Activated T-helper 1 cell treated with anti-CD3 and anti-CD28 coated beads, Interleukin-12 subunit alpha, Interleukin-12 subunit beta, Interleukin-2, Interleukin-4 antibody, amounts not matched to agents 30 ng/mL and 10 ng/mL and 1 ng/mL, durations not matched to agents 14 hours and 24 hours and 36 hours (primary cell): ENCODE data around the gene TRPV5. TPM values are rescaled to one million over a fixed set of nuclear protein-coding genes. Genes with fewer than 3 reads are reported as not detected.

Experiments
- DNase-seq: peaks from one replicate; pipeline ENCODE4 v3.0.0; 2021; ENCODE audit warnings: low spot score
- H3K27ac Mint-ChIP-seq: one replicate; pipeline ENCODE4 v1.8.0; 2021; ENCODE audit warnings: mild to moderate bottlenecking, mixed read lengths
- H3K27me3 Mint-ChIP-seq: one replicate; pipeline ENCODE4 v1.8.0; 2022; ENCODE audit warnings: mild to moderate bottlenecking, moderate library complexity, mixed read lengths; ENCODE audit not compliant: insufficient read depth
- H3K36me3 Mint-ChIP-seq: one replicate; pipeline ENCODE4 v1.8.0; 2021; ENCODE audit warnings: low read depth, mixed read lengths
- H3K4me1 Mint-ChIP-seq: one replicate; pipeline ENCODE4 v1.8.0; 2021; ENCODE audit warnings: low read depth, mixed read lengths
- H3K4me3 Mint-ChIP-seq: one replicate; pipeline ENCODE4 v1.8.0; 2021; ENCODE audit warnings: mild to moderate bottlenecking, moderate library complexity, mixed read lengths
- H3K9me3 Mint-ChIP-seq: one replicate; pipeline ENCODE4 v1.8.0; 2021; ENCODE audit warnings: mixed read lengths
- intact Hi-C: fragments of 100-400 bp; cut with micrococcal nuclease; formaldehyde crosslinking; loops from one replicate; pipeline ENCODE4 v1.15.1; 2024
- total RNA-seq: library from RNA; stranded (reverse); gene quantifications from 2 replicates; pipeline ENCODE4 v1.2.3, GENCODE V29; 2022

Gene TRPV5
- total RNA-seq, 1 donor from 2014 or later = not detected

- Mint-ChIP-seq H3K27ac (no peak overlapping the region), H3K27me3 (peaks cover 19% of the 10 kb centered on the region), H3K4me3 (no peak overlapping the region), H3K9me3 (no peaks in the 10 kb centered on the region), H3K4me1 (no peaks in the 10 kb centered on the region), H3K36me3 (no peaks in the 10 kb centered on the region)
- DNase-seq = no peak
- intact Hi-C loops = no loop called here
Measured at GRCh38 chr7:142876236-142876960, 57.1 kb downstream of the TRPV5 start.

DNA sequence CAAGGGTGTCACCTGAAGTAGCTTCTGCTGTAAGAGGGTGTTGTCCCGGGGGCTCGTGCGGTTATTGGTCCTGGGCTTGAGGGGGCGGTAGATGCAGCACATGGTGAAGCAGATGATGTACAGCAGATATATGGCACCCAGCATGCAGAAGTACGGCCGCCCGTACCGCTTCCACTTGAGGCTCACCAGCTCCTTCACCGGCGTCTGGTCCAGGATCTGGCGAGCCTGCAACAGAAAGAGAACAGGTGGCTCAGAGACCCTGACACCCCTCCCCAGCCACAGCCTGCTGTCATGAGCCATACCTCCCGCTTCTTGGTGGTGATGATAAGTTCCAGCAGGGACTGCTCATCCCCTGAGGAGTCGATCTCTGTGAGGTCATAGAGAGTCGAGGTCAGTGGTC, 58.1 kb downstream of the TRPV5 start:
- Mint-ChIP-seq H3K4me1 (no peaks in the 10 kb centered on the region), H3K9me3 (no peaks in the 10 kb centered on the region)

DNA sequence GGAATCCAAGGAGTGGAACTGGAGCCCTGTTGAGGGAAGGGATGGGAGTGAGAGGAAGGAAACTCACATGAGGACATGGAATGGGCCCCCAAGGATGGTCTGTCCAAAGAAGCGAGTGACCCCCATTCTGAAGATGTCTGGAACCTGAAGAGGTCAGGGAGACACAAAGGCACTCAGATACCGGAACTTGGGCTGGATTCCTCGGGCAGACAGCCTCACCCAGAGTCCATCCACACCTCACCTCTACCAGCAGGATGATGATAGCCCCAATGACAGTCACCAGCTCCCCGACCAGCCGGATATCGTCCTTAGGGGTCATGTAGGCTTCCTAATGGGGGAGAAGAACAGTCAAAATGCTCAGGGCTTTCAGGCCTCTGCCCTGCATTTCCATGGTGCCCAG, 58.7 kb downstream of the TRPV5 start:
- intact Hi-C loops = no loop called here
- no peak overlapping the region for H3K27ac Mint-ChIP-seq
- no peaks in the 10 kb centered on the region for H3K9me3 Mint-ChIP-seq
- DNase-seq = no peak
- H3K4me1 Mint-ChIP-seq = no peaks in the 10 kb centered on the region
- H3K4me3 Mint-ChIP-seq = no peak overlapping the region
- peaks cover 6% of the 10 kb centered on the region for H3K27me3 Mint-ChIP-seq
- H3K36me3 Mint-ChIP-seq = no peaks in the 10 kb centered on the region

More for the DNA sequence above, 58.1 kb downstream of the TRPV5 start:
- Mint-ChIP-seq H3K27me3 (peaks cover 11% of the 10 kb centered on the region), H3K36me3 (no peaks in the 10 kb centered on the region), H3K4me3 (no peak overlapping the region), H3K27ac (no peak overlapping the region)
- intact Hi-C loops = no loop called here
- DNase-seq = no peak

DNA sequence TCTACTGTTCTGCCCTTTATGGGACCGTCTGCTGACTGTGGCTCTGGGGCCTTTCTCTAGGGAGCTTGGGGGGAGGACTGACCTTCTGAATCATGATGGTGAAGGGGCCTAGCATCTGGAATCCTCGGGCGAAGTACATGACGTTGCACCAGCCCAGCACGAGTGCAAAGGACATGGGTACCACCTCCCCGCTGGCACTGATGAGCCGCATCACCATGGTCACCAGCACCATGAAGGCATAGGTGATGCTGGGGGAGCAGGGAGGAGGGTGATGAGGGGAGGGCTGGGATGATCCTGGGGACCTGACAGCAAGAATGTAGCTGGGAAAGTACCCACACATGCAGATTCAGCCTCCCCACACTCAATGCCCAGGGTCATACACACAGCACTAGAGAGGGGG, 59.1 kb downstream of the TRPV5 start:
- Mint-ChIP-seq H3K4me3 (no peak overlapping the region), H3K27me3 (peaks cover 4% of the 10 kb centered on the region), H3K9me3 (no peaks in the 10 kb centered on the region), H3K36me3 (no peaks in the 10 kb centered on the region), H3K27ac (no peak overlapping the region), H3K4me1 (no peaks in the 10 kb centered on the region)
- intact Hi-C loops = no loop called here
- DNase-seq = no peak

DNA sequence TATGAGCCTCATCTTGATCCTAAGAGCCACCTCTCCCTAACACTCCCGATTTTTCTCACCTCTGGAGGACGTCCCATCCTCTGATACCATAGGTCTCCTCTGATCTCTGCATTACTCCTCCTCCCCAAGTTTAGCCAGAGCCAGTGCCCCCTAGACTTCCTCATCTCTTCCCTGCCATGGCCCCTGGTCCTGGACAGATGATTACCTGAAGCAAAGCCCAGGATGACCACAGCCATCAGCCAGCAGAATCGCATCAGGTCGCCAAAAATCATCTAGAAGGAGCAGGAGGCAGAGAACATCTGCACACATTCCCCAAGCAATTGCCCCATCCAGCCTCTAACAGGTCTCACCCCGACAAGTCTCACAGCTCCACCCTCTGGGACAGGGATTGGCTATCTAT, 59.7 kb downstream of the TRPV5 start:
- DNase-seq = no peak
- no peaks in the 10 kb centered on the region for H3K9me3 Mint-ChIP-seq
- H3K36me3 Mint-ChIP-seq = no peaks in the 10 kb centered on the region
- H3K4me3 Mint-ChIP-seq = no peak overlapping the region
- no peaks in the 10 kb centered on the region for H3K4me1 Mint-ChIP-seq
- H3K27me3 Mint-ChIP-seq = peaks cover 4% of the 10 kb centered on the region
- intact Hi-C loops = no loop called here
- H3K27ac Mint-ChIP-seq = no peak overlapping the region

- Mint-ChIP-seq H3K36me3 (no peaks in the 10 kb centered on the region), H3K9me3 (no peaks in the 10 kb centered on the region), H3K4me1 (no peaks in the 10 kb centered on the region), H3K27me3 (peaks cover 2% of the 10 kb centered on the region), H3K4me3 (no peak overlapping the region), H3K27ac (no peak overlapping the region)
- intact Hi-C loops = no loop called here
- DNase-seq = no peak
Measured at GRCh38 chr7:142873281-142873784, 60.2 kb downstream of the TRPV5 start.

GRCh38 chr7:142872106-142872675, 61.4 kb downstream of the TRPV5 start:
- Mint-ChIP-seq H3K4me1 (no peaks in the 10 kb centered on the region), H3K27me3 (no peaks in the 10 kb centered on the region), H3K4me3 (no peak overlapping the region), H3K27ac (no peak overlapping the region), H3K9me3 (no peaks in the 10 kb centered on the region), H3K36me3 (no peaks in the 10 kb centered on the region)
- intact Hi-C loops = no loop called here
- no peak for DNase-seq

DNA sequence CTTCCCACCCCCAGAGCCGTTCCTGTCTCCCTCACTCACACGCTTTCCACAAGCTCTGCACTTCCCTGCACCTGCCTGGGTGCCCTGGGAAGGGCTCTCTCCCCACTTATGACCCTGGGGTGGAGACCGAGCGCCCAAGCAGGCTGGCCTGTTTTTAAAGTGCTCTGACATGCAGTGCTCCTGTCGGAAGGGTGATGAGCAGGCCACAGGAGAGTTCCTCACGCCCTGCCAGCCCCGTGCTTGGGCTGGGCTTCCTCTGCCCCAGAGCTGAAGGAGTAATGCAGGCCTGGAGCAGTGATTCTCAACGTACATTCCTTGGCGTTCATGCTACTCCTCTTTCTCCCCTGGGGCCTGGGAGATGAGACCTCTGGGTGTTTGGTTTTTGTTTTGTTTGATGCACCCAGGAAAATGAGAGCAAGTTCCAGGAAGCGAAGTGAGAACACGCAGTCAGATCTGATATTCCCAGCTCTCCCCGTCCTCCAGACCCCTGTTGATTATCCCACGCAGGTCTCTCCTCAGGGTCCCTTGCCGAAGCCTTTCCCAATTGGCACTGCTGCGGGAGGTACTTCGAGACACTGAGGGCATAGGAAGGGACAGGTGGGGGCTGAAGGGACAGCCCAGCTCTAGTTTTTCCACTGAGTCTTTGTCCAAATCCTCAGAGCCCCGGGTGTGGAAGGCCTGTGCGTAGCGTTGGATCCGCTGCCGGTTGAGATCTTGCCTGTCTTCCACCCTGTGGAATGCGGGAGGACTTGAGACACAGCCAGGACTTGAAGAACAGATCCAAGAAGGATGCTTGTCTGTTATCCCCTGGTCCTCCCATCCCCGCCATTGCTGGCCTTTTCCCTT, 62.1 kb downstream of the TRPV5 start:
- no peaks in the 10 kb centered on the region for H3K27me3 Mint-ChIP-seq
- no peak for DNase-seq
- intact Hi-C loops = no loop called here
- no peaks in the 10 kb centered on the region for H3K9me3 Mint-ChIP-seq
- H3K4me3 Mint-ChIP-seq = no peak overlapping the region
- H3K36me3 Mint-ChIP-seq = no peaks in the 10 kb centered on the region
- no peak overlapping the region for H3K27ac Mint-ChIP-seq
- no peaks in the 10 kb centered on the region for H3K4me1 Mint-ChIP-seq

GRCh38 chr7:142870566-142871259, 62.8 kb downstream of the TRPV5 start:
- Mint-ChIP-seq H3K27me3 (no peaks in the 10 kb centered on the region), H3K4me1 (no peaks in the 10 kb centered on the region), H3K36me3 (no peaks in the 10 kb centered on the region), H3K4me3 (no peak overlapping the region), H3K27ac (no peak overlapping the region), H3K9me3 (no peaks in the 10 kb centered on the region)
- intact Hi-C loops = no loop called here
- DNase-seq = no peak

DNA sequence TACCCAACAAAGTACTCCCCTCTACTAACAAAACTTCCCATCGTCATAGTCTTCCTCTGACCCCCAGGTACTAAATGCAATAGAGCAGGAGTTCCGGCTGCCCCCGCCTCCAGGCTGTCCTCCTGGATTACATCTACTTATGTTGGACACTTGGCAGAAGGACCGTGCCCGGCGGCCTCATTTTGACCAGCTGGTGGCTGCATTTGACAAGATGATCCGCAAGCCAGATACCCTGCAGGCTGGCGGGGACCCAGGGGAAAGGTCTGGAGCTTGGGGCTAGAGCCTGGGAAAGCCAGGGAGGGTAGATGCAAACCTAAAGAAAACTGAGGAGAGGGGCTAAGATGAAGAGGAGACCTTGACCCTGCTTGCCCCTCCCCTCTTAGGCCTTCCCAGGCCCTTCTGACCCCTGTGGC, 63.4 kb downstream of the TRPV5 start:
- H3K9me3 Mint-ChIP-seq = no peaks in the 10 kb centered on the region
- no peaks in the 10 kb centered on the region for H3K4me1 Mint-ChIP-seq
- no peak for DNase-seq
- intact Hi-C loops = no loop called here
- no peak overlapping the region for H3K4me3 Mint-ChIP-seq
- no peak overlapping the region for H3K27ac Mint-ChIP-seq
- H3K36me3 Mint-ChIP-seq = no peaks in the 10 kb centered on the region
- no peaks in the 10 kb centered on the region for H3K27me3 Mint-ChIP-seq

GRCh38 chr7:142869434-142869833, 64.1 kb downstream of the TRPV5 start:
- H3K4me3 Mint-ChIP-seq = no peak overlapping the region
- no peak overlapping the region for H3K27ac Mint-ChIP-seq
- DNase-seq = no peak
- no peaks in the 10 kb centered on the region for H3K4me1 Mint-ChIP-seq
- intact Hi-C loops = no loop called here
- H3K9me3 Mint-ChIP-seq = no peaks in the 10 kb centered on the region
- H3K27me3 Mint-ChIP-seq = no peaks in the 10 kb centered on the region
- no peaks in the 10 kb centered on the region for H3K36me3 Mint-ChIP-seq

- no peak overlapping the region for H3K4me3 Mint-ChIP-seq
- intact Hi-C loops = no loop called here
Measured at GRCh38 chr7:142868986-142869415, 64.5 kb downstream of the TRPV5 start.

More at GRCh38 chr7:142868986-142869415, 64.5 kb downstream of the TRPV5 start:
- Mint-ChIP-seq H3K9me3 (no peaks in the 10 kb centered on the region), H3K36me3 (no peaks in the 10 kb centered on the region), H3K4me1 (no peaks in the 10 kb centered on the region), H3K27ac (no peak overlapping the region), H3K27me3 (no peaks in the 10 kb centered on the region)
- no peak for DNase-seq
